Measurements from ENCODE around the gene FBXO41.

Gene FBXO41

GRCh38 chr2:73260338-73260984 lies 23.8 kb downstream of the FBXO41 start:
- DNase-seq (ENCODE audit: low read depth): peak; percentile 14

- no peak for DNase-seq (ENCODE audit: low read depth)
Observed at GRCh38 chr2:73259704-73260337, 24.5 kb downstream of the FBXO41 start.

GRCh38 chr2:73259276-73259675 lies 25.0 kb downstream of the FBXO41 start:
- no peak for DNase-seq (ENCODE audit: low read depth)

GRCh38 chr2:73258913-73259215 lies 25.4 kb downstream of the FBXO41 start:
- DNase-seq (ENCODE audit: low read depth): no peak

GRCh38 chr2:73258186-73258912 lies 25.9 kb downstream of the FBXO41 start:
- no peak for DNase-seq (ENCODE audit: low read depth)

- DNase-seq (ENCODE audit: low read depth): no peak
Observed at GRCh38 chr2:73257425-73258125, 26.7 kb downstream of the FBXO41 start.

GRCh38 chr2:73257021-73257420 lies 27.3 kb downstream of the FBXO41 start:
- DNase-seq (ENCODE audit: low read depth): no peak

GRCh38 chr2:73256618-73256922 lies 27.7 kb downstream of the FBXO41 start:
- DNase-seq (ENCODE audit: low read depth): no peak

GRCh38 chr2:73255907-73256617 lies 28.2 kb downstream of the FBXO41 start:
- no peak for DNase-seq (ENCODE audit: low read depth)

GRCh38 chr2:73255007-73255644 lies 29.2 kb downstream of the FBXO41 start:
- no peak for DNase-seq (ENCODE audit: low read depth)

- no peak for DNase-seq (ENCODE audit: low read depth)
Observed at GRCh38 chr2:73254343-73255006, 29.8 kb downstream of the FBXO41 start.

- DNase-seq (ENCODE audit: low read depth): no peak
Observed at GRCh38 chr2:73253901-73254300, 30.4 kb downstream of the FBXO41 start.

GRCh38 chr2:73253400-73253799 lies 30.9 kb downstream of the FBXO41 start:
- DNase-seq (ENCODE audit: low read depth): no peak

GRCh38 chr2:73252238-73253027 lies 31.8 kb downstream of the FBXO41 start:
- DNase-seq (ENCODE audit: low read depth): no peak

- DNase-seq (ENCODE audit: low read depth): no peak
Observed at GRCh38 chr2:73250872-73251846, 33.1 kb downstream of the FBXO41 start.

- no peak for DNase-seq (ENCODE audit: low read depth)
Observed at GRCh38 chr2:73249636-73250035, 34.6 kb downstream of the FBXO41 start.

GRCh38 chr2:73246850-73247249 lies 37.4 kb downstream of the FBXO41 start:
- no peak for DNase-seq (ENCODE audit: low read depth)

GRCh38 chr2:73244580-73244979 lies 39.7 kb downstream of the FBXO41 start:
- no peak for DNase-seq (ENCODE audit: low read depth)

- no peak for DNase-seq (ENCODE audit: low read depth)
Observed at GRCh38 chr2:73243884-73244570, 40.3 kb downstream of the FBXO41 start.
